Stromal cell of bone marrow (primary cell): ENCODE data around the gene KRT10.
"Not testable (repeated sequence)": the region's sequence is repeated elsewhere in the genome, so short reads cannot be mapped to it uniquely, and the experiment has no call there.

ENCODE experiments used
- DNase-seq: peaks from one replicate; pipeline ENCODE4 v3.0.0-alpha.2; 2012; ENCODE audit warnings: low read depth

KRT10 gene

GRCh38 chr17:40832840-40833239, 10.4 kb upstream of the KRT10 start:
- DNase-seq, result no peak

GRCh38 chr17:40830085-40830776, 7.8 kb upstream of the KRT10 start:
- no peak for DNase-seq

GRCh38 chr17:40828454-40829044, 6.1 kb upstream of the KRT10 start:
- DNase-seq, result no peak

GRCh38 chr17:40827746-40828453, 5.5 kb upstream of the KRT10 start:
- peak; percentile 54 for DNase-seq

- DNase-seq, result no peak
Measured at GRCh38 chr17:40825599-40825998, 3.2 kb upstream of the KRT10 start.

- no peak for DNase-seq
Measured at GRCh38 chr17:40824015-40824832, 1.8 kb upstream of the KRT10 start.

GRCh38 chr17:40821536-40821935, 878 bp downstream of the KRT10 start:
- DNase-seq, result no peak

- no peak for DNase-seq
Measured at GRCh38 chr17:40820228-40820838, 2.1 kb downstream of the KRT10 start.

GRCh38 chr17:40819528-40820125, 2.8 kb downstream of the KRT10 start:
- DNase-seq, result no peak

- peak; percentile 72 for DNase-seq
Measured at GRCh38 chr17:40818733-40819527, 3.5 kb downstream of the KRT10 start.

GRCh38 chr17:40818343-40818732, 4.1 kb downstream of the KRT10 start:
- DNase-seq, result no peak

GRCh38 chr17:40817103-40817682, 5.2 kb downstream of the KRT10 start:
- DNase-seq, result no peak

GRCh38 chr17:40816569-40816968, 5.8 kb downstream of the KRT10 start:
- no peak for DNase-seq

- DNase-seq, result no peak
Measured at GRCh38 chr17:40815381-40815780, 7.0 kb downstream of the KRT10 start.

- not testable (repeated sequence) for DNase-seq
Measured at GRCh38 chr17:40814657-40815056, 7.8 kb downstream of the KRT10 start.

- no peak for DNase-seq
Measured at GRCh38 chr17:40813804-40814203, 8.6 kb downstream of the KRT10 start.

- no peak for DNase-seq
Measured at GRCh38 chr17:40812639-40813038, 9.8 kb downstream of the KRT10 start.

GRCh38 chr17:40810494-40810893, 11.9 kb downstream of the KRT10 start:
- DNase-seq, result no peak

- DNase-seq, result no peak
Measured at GRCh38 chr17:40809721-40810421, 12.5 kb downstream of the KRT10 start.

GRCh38 chr17:40806131-40806530, 16.3 kb downstream of the KRT10 start:
- no peak for DNase-seq
